ENCODE measurements around the gene CHID1.

GRCh38 chr11:862081-862661 lies 48.4 kb downstream of the CHID1 start:
- TF ChIP-seq YY1 (IDR thresholded peaks at IDR 0.05; ENCODE audit: low read depth, low read length) (no peak), CTCF (IDR thresholded peaks at IDR 0.05; ENCODE audit: control extremely low read depth in 1 of 3, insufficient read depth in 1 of 3, low read depth in 1 of 3, low read length in 3 of 3) (no peak), GABPA (IDR thresholded peaks at IDR 0.05; ENCODE audit: borderline replicate concordance, insufficient read depth, low read length) (peak; percentile 40; the same call in 1 of the 2 replicates), ZNF274 (IDR thresholded peaks at IDR 0.05; ENCODE audit: borderline replicate concordance, extremely low read depth, low read length) (no peak), EP300 (IDR thresholded peaks at IDR 0.05; ENCODE audit: borderline replicate concordance in 1 of 2, low read depth in 2 of 2, low read length in 2 of 2) (no peak), CBX5 (IDR thresholded peaks at IDR 0.05; ENCODE audit: low read depth, low read length) (no peak), EZH2 (IDR thresholded peaks at IDR 0.05; ENCODE audit: low read depth, low read length, severe bottlenecking) (no peak)
